HG03139 (cell line): ENCODE measurements around the gene NKAIN2.
"Not testable (repeated sequence)": the region's sequence is repeated elsewhere in the genome, so short reads cannot be mapped to it uniquely, and the experiment has no call there.

Experiments
- ATAC-seq: cut with Tn5 transposase; IDR thresholded peaks from one replicate; pipeline ENCODE4 v1.9.1; 2021; ENCODE audit not compliant: unreplicated experiment

Gene NKAIN2

GRCh38 chr6:124190256-124190655 is 386.6 kb downstream of the NKAIN2 start:
- ATAC-seq: no peak

GRCh38 chr6:124193132-124193531 is 389.5 kb downstream of the NKAIN2 start:
- no peak for ATAC-seq

GRCh38 chr6:124197148-124197547 is 393.5 kb downstream of the NKAIN2 start:
- no peak for ATAC-seq

- ATAC-seq: no peak
Observed at GRCh38 chr6:124199286-124199685, 395.6 kb downstream of the NKAIN2 start.

DNA sequence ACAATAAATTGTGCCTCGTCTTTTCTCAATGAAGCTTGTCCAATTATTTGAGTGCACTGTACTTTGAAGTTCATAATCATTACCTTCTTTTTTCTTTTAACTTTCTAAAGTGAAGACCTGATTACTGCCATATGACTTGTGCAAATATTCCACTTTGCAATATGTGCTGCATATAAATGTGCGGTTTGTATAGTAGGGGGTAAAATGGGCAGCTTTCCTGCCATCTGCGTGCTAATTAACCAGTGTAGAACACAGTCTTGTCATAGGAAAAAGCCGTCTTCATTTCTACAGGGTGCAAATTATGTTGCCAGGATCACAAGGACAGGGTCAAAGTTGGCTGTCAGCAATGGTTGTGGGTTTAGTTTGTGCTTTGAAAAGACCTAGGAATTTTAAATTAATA is 397.0 kb downstream of the NKAIN2 start:
- ATAC-seq: no peak

DNA sequence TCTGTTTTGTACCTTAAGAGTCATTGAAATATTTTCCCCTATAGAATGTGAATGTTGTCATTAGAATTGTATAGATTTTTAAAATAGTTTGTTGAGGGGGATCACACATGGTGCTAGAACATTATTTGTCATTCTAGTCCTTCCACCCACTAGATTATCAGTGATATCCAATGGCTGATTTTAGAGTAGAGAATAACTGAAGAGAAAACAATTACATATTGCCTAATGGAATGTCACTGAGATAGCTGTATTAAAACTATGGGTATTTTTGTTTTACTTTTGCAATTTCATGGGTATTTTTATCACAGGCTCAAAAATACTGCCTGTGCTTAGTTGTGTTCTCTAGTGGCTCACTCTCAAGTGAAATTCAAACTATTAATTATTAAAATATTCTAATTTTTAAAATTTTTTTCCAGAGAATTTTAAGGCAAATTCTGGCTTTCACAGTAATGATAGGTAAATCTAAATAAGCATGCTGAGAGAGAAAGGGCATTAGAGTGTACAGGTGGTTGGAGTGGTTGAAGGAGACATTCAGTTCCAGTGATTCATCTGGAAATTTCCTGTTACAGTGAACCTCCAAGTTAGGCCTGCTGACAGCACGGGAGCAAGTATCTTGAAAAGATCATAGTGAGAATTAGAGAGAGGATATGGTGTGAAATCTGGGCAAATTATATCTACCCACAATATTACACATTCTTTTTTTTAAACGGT is 399.6 kb downstream of the NKAIN2 start:
- ATAC-seq: no peak

DNA sequence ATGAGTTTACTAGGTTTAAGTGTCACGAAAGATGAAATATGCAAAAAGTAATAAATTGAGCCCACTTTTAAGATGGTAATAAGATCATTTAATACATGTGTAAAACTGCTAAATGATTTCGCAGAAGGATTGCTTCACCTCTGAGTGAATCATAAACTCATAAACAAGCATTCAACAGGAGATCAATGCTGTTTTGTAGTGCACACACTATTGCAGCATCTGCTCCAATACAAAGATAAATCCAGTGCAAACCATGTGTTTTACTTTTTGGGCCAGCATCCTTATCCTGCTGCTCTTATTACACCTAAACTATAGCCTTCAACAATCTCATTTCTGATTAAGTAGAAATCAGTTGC is 400.1 kb downstream of the NKAIN2 start:
- ATAC-seq: no peak

GRCh38 chr6:124205921-124206320 is 402.3 kb downstream of the NKAIN2 start:
- ATAC-seq: no peak

GRCh38 chr6:124223611-124224345 is 420.1 kb downstream of the NKAIN2 start:
- ATAC-seq: no peak

- no peak for ATAC-seq
Observed at GRCh38 chr6:124226396-124226795, 422.7 kb downstream of the NKAIN2 start.

DNA sequence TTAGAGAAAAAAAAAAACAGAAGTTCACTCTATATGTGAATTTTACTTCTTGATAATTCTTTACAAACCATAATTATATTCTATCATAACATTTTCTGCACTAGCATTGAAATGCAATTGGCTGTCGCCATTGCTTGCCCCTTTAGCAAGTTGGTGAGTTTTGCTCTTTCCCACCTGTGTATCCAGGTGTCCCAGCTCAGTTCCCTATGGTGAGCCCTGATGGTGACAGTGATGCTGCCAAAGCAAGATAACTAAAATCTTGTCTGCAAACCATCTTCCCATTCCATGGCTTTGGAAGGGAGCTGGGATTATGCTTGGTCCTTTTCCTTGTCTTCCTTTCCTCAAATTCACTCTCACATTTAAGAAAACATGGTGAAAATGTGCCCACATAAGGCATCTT is 429.6 kb downstream of the NKAIN2 start:
- no peak for ATAC-seq

GRCh38 chr6:124234801-124235200 is 431.1 kb downstream of the NKAIN2 start:
- no peak for ATAC-seq

- no peak for ATAC-seq
Observed at GRCh38 chr6:124237911-124238310, 434.2 kb downstream of the NKAIN2 start.

GRCh38 chr6:124238408-124238807 is 434.7 kb downstream of the NKAIN2 start:
- not testable (repeated sequence) for ATAC-seq

DNA sequence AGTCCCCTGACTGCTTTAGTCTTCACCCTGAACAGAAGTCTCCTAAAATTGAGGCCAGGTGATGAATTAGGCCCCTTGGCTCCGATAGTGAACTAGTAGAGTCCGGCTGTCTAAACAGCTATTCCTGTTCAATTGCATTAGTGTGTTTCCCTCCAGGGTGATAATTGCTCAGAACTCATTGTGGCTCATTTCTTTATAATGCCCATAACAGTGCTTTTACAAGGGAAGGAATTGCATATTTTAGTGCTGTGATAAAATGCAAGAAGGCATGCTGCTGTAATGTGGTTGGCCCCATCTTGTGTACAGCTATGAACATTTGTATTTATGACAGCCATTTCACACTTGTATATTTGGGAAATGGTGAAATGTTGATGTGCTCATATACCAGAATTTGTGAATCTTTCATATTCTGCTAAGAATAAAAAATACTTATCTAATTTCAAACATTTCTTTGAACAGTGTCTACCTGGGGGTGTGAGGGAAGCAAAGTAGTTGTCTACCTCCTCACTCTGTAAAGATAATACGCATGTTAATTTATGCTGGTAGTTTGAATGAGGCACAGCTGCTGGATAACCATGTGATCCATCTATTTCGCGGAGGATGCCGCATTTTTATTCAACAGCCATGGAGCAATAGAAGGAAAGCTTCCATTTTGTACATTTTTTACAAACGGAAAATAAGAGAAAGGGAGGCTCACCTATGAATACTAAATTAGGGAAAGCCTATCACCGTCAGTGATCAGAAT is 451.4 kb downstream of the NKAIN2 start:
- ATAC-seq: no peak

- no peak for ATAC-seq
Observed at GRCh38 chr6:124260337-124260736, 456.7 kb downstream of the NKAIN2 start.

GRCh38 chr6:124269733-124270132 is 466.1 kb downstream of the NKAIN2 start:
- no peak for ATAC-seq

DNA sequence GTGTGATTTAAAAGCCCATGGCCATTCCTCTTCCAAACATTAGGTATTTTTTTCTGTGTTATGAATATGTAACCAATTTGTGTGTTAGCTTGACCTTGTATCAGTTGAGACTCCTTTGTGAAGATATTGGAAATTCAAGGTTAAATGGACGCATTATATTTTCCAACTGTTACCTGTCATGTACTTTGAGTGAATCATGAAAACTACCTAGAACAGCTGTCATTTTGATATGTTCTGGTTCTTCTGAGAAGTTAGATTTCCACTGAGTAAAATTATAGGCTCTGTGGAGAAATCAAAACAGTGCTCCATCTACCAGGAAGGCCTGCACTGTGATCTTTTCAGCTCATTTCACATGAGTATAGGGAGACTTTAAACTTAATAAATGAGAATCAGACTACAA is 470.0 kb downstream of the NKAIN2 start:
- no peak for ATAC-seq

GRCh38 chr6:124282541-124282940 is 478.9 kb downstream of the NKAIN2 start:
- no peak for ATAC-seq

GRCh38 chr6:124283486-124283885 is 479.8 kb downstream of the NKAIN2 start:
- ATAC-seq: no peak

DNA sequence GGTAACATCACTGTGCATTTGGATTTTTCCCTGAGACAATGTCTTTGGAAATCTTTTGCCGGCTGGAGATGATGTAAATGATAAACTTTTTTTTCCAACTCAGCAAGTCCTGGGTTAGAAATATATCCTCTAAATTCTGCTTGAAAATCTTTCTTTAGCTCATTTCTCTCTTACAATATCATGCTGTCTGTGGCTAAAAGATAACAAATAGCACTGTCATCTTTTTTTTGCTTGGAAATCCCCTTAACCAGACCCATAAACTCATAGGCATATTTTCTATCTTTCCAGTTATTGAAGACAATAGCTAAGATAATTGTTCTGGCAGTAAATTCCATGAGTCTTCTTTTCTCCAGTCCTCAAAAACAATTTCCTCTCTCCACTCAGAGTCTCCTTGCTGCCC is 481.5 kb downstream of the NKAIN2 start:
- no peak for ATAC-seq
